Measurements from ENCODE around the gene BBX. TPM values are rescaled to one million over a fixed set of nuclear protein-coding genes. Genes with fewer than 3 reads are reported as not detected.

BBX gene
- total RNA-seq = 64.6 and 67.5 TPM in 2 replicates

GRCh38 chr3:107522510-107523288 is at the start of gene BBX:
Gene BBX (plus strand): TSS chr3:107522962. CDS start chr3:107710461, 187,499 bp downstream.

Other genes starting within 250 kb of the BBX start
- gene CCDC54, start 145.5 kb upstream of the BBX start, total RNA-seq = not detected in 2 replicates